Prostate gland (tissue), 2 donors: ENCODE measurements around the gene GAL3ST1. TPM values are rescaled to one million over a fixed set of nuclear protein-coding genes. Genes with fewer than 3 reads are reported as not detected.

Experiments used
- DNase-seq: peaks from one replicate; pipeline ENCODE4 v3.0.0-alpha.2; 2019; ENCODE audit warnings: low spot score
- H3K27ac ChIP-seq, 2 donors: fragments of 200-600 bp; sonication (generic); 2 replicates each; pipeline ENCODE4 v1.5.1; 2017 to 2019
- H3K27me3 ChIP-seq: fragments of 200-600 bp; sonication (generic); replicated peaks from 2 replicates; pipeline ENCODE4 v1.5.1; 2019; ENCODE audit not compliant: insufficient read depth
- H3K36me3 ChIP-seq, 2 donors: fragments of 200-600 bp; sonication (generic); 1 replicate in 1 of 2; 2 replicates in 1 of 2; pipeline versions ENCODE4 v1.5.1 to v1.8.1; 2017 to 2019
- H3K4me1 ChIP-seq: fragments of 200-600 bp; sonication (generic); replicated peaks from 2 replicates; pipeline ENCODE4 v1.5.1; 2019
- H3K4me3 ChIP-seq, 2 donors: fragments of 200-600 bp; sonication (generic); 2 replicates each; pipeline ENCODE4 v1.5.1; 2017 to 2019
- H3K9me3 ChIP-seq: fragments of 200-600 bp; sonication (generic); 2 replicates; pipeline ENCODE4 v1.5.1; 2017
- POLR2A ChIP-seq: fragments of 450-650 bp; IDR thresholded peaks from one replicate; pipeline ENCODE4 v1.6.1; 2016; ENCODE audit warnings: antibody characterized with exemption, mild to moderate bottlenecking
- POLR2AphosphoS5 ChIP-seq: sonication (generic); formaldehyde crosslinking; IDR thresholded peaks from one replicate; pipeline ENCODE4 v1.6.1; 2017; ENCODE audit warnings: antibody characterized with exemption
- WGBS: methylation state at CpG from one replicate; pipeline ENCODE4 v1.1.5; 2018; 5-methylcytosine and 5-hydroxymethylcytosine counted together
- intact Hi-C: fragments of 100-400 bp; cut with DNase I; formaldehyde crosslinking; loops from one replicate; pipeline ENCODE4 v1.14.2; 2022
- total RNA-seq, 2 donors: library from RNA; depleted of rRNA; stranded (reverse); fragments of >200 nt; gene quantifications; one replicate each; pipeline ENCODE4 v1.1.0, GENCODE V29; 2016
- TF ChIP-seq, protein P1 (sequence below), 4 experiments: fragments of 200-600 bp in 2 of 4; fragments of 450-650 bp in 2 of 4; sonication (generic) in 2 of 4; IDR thresholded peaks; 1 replicate in 3 of 4; 2 replicates in 1 of 4; pipeline ENCODE4 v1.5.1; 2016 to 2019; ENCODE audit warnings: antibody characterized with exemption in 4 of 4, mild to moderate bottlenecking in 2 of 4, moderate library complexity in 2 of 4

The GAL3ST1 gene
- total RNA-seq, 2 donors from 2014 or later, result 1.1 to 9.7 TPM

DNA sequence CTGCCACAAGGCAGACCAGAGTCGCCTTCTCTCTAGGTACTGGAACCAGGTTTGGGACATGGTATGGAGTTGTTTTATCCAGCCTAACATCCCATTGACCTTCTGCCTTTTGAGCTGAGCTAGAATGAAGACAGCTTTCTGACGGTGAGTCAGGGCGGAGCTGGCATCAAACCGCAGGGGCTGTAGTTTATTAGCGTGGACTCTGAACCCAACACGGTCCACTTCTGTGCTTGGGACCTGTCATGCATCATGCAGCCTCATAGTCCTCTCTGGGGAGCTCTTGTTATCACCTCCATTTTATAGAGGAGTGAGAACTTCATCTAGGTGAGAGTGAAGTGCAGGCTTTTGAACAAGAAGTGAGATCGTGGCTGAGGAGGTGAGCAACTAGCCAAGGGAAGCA is 8.3 kb downstream of the GAL3ST1 start:
- Histone ChIP-seq H3K4me3 (no peak overlapping the region), H3K36me3 (no peaks in the 10 kb centered on the region)
- 64% methylated on average over 7 of the region's 7 CpGs for WGBS

DNA sequence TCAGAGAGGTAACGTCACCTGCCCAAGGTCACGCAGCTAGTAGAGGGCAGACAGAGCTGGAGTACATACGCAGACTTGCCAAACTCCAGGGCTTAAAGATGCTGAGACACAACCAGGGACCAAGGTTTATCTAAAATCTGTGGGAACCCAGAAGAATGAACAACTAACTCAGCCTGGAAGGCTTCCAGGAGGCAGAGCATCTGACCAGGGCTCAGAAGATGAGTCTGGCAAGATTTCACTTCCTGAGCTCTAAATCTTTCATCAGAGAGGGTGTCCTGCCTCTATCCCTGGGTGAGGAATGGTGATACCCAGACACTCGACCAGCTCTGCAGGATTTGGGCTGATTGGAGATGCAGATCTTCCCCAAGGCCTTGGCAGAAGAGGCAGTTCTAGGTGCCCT is 9.1 kb downstream of the GAL3ST1 start:
- DNase-seq, result no peak
- Histone ChIP-seq H3K9me3 (no peaks in the 10 kb centered on the region), H3K4me1 (no peaks in the 10 kb centered on the region), H3K36me3 (no peaks in the 10 kb centered on the region), H3K27me3 (no peaks in the 10 kb centered on the region), H3K4me3 (no peak overlapping the region), H3K27ac (no peak overlapping the region)
- intact Hi-C loops, result no loop called here
- 65% methylated on average over 4 of the region's 4 CpGs for WGBS
- no peak for TF ChIP-seq POLR2A
- no peak for TF ChIP-seq POLR2AphosphoS5
- TF ChIP-seq, protein P1, sequence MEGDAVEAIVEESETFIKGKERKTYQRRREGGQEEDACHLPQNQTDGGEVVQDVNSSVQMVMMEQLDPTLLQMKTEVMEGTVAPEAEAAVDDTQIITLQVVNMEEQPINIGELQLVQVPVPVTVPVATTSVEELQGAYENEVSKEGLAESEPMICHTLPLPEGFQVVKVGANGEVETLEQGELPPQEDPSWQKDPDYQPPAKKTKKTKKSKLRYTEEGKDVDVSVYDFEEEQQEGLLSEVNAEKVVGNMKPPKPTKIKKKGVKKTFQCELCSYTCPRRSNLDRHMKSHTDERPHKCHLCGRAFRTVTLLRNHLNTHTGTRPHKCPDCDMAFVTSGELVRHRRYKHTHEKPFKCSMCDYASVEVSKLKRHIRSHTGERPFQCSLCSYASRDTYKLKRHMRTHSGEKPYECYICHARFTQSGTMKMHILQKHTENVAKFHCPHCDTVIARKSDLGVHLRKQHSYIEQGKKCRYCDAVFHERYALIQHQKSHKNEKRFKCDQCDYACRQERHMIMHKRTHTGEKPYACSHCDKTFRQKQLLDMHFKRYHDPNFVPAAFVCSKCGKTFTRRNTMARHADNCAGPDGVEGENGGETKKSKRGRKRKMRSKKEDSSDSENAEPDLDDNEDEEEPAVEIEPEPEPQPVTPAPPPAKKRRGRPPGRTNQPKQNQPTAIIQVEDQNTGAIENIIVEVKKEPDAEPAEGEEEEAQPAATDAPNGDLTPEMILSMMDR (IDR thresholded peaks at IDR 0.05), result no peak

More for the DNA sequence above, 8.3 kb downstream of the GAL3ST1 start:
- Histone ChIP-seq H3K27me3 (no peaks in the 10 kb centered on the region), H3K4me1 (no peaks in the 10 kb centered on the region), H3K27ac (no peak overlapping the region), H3K9me3 (no peaks in the 10 kb centered on the region)
- intact Hi-C loops, result no loop called here
- no peak for DNase-seq
- TF ChIP-seq POLR2A, result no peak
- TF ChIP-seq POLR2AphosphoS5, result no peak
- TF ChIP-seq, protein P1 (IDR thresholded peaks at IDR 0.05), result no peak

DNA sequence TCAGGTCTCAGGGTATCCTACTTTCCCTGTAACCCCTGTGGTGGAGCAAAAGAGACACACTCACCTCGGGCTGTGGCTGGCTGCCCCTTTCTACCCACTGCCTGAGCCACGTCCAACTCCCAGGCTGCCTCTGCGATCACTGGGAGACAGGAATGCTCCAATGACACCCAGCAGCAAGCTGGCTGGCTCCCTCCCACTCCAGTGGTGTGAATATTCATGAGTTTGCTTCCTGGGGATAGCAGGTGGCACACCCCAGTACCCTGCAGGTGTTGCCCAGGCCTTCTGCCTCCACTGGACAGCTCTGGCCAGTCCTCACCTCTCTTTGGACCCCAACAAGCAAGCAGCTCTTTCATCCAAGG is 9.7 kb downstream of the GAL3ST1 start:
- 47% methylated on average over 3 of the region's 3 CpGs for WGBS
- Histone ChIP-seq H3K4me1 (no peaks in the 10 kb centered on the region), H3K4me3 (no peak overlapping the region), H3K27ac (no peak overlapping the region), H3K36me3 (no peaks in the 10 kb centered on the region), H3K9me3 (no peaks in the 10 kb centered on the region), H3K27me3 (no peaks in the 10 kb centered on the region)
- DNase-seq, result no peak
- no peak for TF ChIP-seq POLR2AphosphoS5
- TF ChIP-seq, protein P1 (IDR thresholded peaks at IDR 0.05), result no peak
- no peak for TF ChIP-seq POLR2A
- intact Hi-C loops, result no loop called here

DNA sequence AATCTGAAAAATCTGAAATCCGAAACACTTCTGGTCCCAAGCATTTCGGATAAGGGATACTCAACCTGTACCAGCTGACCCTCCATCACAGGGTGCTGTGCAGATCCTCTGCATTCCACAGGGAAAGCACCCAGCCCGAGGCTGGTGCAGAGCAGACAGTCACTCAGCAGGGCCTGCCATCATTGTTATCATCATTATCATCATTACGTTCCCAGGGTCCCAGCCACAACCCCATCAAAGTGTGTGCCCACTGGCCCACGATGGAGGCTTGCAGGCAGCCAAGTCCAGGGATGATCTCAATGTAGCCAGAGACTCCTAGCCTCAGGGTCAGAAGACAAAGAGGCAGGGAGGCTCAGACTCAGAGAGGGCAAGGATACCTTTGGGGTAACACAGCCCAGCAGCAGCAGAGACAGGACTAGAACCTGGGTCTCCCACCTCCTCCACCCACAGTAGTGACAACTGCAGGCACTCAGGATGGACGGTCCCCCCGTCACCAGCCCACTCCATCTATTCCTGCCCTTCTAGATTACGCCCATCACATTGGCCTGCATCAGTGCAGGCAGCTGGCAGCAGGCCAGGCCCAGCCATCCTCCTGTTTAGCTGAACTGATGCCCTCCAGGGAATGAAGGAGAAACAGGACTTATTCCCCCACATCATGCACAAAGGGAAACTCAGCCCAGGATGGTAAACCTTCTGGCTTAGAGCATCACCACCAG is 10.3 kb downstream of the GAL3ST1 start:
- WGBS, result 72% methylated on average over 8 of the region's 8 CpGs
- no peak for DNase-seq
- H3K9me3 ChIP-seq, result no peaks in the 10 kb centered on the region
- TF ChIP-seq, protein P1 (IDR thresholded peaks at IDR 0.05), result no peak
- TF ChIP-seq POLR2A, result no peak
- TF ChIP-seq POLR2AphosphoS5, result no peak
- H3K27me3 ChIP-seq, result no peaks in the 10 kb centered on the region
- intact Hi-C loops, result no loop called here
- no peak overlapping the region for H3K4me3 ChIP-seq
- no peaks in the 10 kb centered on the region for H3K4me1 ChIP-seq
- no peak overlapping the region for H3K27ac ChIP-seq
- no peaks in the 10 kb centered on the region for H3K36me3 ChIP-seq

DNA sequence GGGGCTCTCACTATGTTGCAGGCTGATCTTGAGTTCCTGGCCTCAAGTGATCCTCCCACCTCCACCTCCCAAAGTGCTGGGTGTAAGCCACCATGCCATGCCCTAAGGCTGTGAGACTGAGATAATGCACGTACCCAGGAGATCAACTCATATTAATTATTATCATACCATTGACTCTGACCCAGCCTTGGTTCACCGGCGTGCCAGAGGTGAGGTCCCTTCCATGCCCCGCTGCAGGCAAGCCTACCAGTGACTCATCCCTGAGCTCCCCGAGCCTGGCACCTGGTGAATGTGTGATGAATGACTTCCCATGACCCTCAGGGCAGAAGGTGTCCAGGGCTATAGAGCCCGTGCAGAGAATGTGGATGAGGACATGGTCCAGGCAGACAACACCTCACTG is 12.1 kb downstream of the GAL3ST1 start:
- Histone ChIP-seq H3K27me3 (no peaks in the 10 kb centered on the region), H3K4me1 (no peaks in the 10 kb centered on the region), H3K27ac (no peak overlapping the region), H3K36me3 (no peaks in the 10 kb centered on the region), H3K4me3 (no peak overlapping the region), H3K9me3 (no peaks in the 10 kb centered on the region)
- TF ChIP-seq, protein P1 (IDR thresholded peaks at IDR 0.05), result no peak
- TF ChIP-seq POLR2A (no peak), POLR2AphosphoS5 (no peak)
- 80% methylated on average over 6 of the region's 6 CpGs for WGBS
- DNase-seq, result no peak
- intact Hi-C loops, result no loop called here
